ENCODE data around the gene ZNF683.
A peak's percentile ranks its signal among the peaks of the same experiment; 100 is the strongest.
"Not testable (repeated sequence)": the region's sequence is repeated elsewhere in the genome, so short reads cannot be mapped to it uniquely, and the experiment has no call there.

The ZNF683 gene

DNA sequence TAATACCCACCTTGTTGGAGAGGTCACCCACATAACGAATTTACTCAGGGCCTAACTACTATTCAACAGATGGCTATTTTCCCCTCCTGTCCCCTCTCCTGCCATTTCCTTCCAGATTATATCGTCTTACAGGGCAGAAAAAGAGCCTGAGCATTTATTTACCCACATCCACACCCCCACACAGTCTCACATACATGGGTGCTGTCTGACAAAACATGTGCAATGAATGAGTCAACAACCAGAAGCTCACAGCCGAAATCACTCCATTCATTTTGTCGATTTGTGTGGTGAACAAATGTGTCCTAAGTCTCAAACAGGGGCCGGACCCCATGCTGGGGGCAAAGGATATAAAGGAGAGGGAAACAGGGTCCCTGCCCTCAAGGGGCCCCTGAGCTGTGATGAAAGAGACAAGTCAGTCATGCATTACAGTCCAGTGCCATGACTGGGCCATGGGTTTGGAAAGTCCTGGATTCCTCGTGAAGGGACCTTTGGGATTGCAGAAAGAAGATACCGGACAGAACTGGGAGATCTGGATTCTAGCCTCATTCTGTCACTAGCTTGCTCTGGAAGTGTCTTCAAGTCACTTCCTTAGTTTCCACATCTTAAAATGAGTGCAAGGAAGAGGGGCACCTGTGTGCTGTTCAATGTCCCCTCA lies 16.4 kb upstream of the ZNF683 start:
- in situ Hi-C loops (cut with MboI; ENCODE audit: low pct_unique_long_range_greater_than_20kb, low sequenced_read_pairs), result no loop called here
- DNase-seq, result no peak

DNA sequence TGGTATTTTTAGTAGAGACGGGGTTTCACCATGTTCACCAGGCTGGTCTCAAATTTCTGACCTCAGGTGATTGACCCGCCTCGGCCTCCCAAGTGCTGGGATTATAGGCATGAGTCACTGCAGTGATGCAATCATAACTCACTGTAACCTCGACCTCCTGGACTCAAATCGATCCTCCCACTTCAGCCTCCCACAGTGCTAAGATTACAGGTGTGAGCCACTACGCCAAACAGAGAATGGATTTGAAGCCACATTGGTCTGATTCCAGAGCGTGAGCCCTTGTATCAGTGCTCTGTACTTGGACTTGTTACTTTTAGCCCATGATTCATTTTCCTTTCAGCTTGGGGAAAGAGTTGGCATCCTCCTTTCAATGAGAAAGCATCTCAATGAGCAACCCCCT lies 14.9 kb upstream of the ZNF683 start:
- DNase-seq, result no peak
- in situ Hi-C loops (cut with MboI; ENCODE audit: low pct_unique_long_range_greater_than_20kb, low sequenced_read_pairs), result no loop called here

DNA sequence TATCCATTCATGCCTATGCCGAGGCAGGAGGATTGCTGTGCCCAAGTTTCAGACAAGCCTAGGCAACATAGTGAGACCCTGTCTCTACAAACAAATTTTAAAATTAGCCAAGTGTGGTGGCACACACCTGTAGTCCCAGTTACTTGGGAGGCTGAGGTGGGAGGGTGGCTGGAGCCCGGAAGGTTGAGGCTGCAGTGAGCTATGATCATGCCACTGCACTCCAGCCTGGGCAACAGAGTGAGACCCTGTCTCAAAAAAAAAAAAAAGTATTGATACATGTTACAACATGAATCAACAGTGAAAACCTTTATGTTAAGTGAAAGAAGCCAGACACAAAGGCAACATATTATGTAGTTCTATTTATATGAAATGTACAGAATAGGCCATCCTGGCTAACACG lies 12.5 kb upstream of the ZNF683 start:
- in situ Hi-C loops (cut with MboI; ENCODE audit: low pct_unique_long_range_greater_than_20kb, low sequenced_read_pairs); DNase-seq: not testable (repeated sequence)

DNA sequence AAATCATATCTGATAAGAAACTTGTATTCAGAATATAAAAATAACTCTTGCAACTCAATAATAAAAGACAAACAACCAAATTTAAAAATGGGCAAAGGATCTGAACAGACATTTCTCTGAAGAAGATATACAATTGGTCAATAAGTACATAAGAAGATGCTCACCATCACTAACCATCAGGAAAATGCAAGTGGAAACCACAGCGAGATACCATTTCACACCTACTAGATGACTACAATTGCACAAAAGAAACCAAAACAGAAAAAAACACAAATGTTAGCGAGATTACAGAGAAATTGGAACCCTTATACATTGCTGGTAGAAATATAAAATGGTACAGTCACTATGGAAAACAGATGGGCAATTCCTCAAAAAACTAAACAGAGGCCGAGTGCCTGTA lies 11.5 kb upstream of the ZNF683 start:
- in situ Hi-C loops (cut with MboI; ENCODE audit: low pct_unique_long_range_greater_than_20kb, low sequenced_read_pairs), result no loop called here
- no peak for DNase-seq

DNA sequence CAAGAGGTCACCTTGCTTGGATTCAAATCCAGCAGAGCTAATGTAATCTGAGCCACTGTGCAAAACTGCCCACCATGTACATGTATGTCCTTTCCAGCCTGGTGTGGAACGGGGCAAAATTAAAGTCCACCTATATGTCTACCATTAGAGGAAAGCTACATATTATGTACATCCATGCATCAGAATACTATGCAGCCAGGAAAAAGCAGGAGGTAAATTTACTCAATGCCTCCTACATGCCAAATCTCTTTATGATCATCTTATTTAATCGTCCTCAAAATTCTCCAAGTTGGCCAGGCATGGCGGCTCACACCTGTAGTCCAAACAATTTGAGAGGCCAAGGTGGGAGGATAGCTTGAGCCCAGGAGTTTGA lies 6.3 kb upstream of the ZNF683 start:
- in situ Hi-C loops (cut with MboI; ENCODE audit: low pct_unique_long_range_greater_than_20kb, low sequenced_read_pairs), result no loop called here
- no peak for DNase-seq

DNA sequence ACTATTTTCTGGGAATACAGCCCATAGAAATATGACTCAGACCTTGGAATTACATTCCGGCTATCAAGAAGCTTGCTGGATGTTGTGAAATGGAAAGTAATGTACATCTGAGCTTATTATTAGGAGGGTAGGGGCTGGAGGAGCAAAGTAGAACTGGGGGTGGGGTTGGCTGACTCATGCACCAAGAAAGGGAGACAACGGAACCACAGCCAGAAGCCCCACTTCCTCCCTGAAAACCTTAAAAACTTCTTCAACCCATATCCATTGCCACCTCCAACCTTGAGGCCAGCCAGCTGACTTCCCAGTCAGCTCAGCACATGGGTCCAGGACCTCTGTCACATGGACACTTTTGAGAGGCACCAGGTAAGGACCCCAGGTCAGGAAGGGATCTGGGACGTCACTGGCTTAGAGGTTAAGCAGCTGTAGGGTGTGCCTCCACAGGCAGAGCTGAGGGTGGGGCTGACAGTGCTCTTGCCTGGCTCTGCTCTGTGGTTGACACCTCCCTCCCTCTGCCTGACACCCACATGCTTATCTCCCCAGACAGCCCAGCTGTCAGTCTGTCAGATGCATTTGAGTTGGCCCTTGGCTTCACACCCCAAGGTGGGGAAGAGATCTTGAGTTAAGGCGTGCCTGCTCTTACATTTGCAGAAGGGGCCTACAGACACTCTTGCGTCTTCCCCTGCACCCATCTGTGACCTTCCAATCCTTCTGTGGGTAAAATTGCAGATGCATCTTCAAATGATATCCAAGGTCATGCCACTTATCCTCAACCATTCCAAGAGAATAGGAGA lies 5.7 kb upstream of the ZNF683 start:
- DNase-seq, result peak; percentile 91
- in situ Hi-C loops (cut with MboI; ENCODE audit: low pct_unique_long_range_greater_than_20kb, low sequenced_read_pairs), result no loop called here

DNA sequence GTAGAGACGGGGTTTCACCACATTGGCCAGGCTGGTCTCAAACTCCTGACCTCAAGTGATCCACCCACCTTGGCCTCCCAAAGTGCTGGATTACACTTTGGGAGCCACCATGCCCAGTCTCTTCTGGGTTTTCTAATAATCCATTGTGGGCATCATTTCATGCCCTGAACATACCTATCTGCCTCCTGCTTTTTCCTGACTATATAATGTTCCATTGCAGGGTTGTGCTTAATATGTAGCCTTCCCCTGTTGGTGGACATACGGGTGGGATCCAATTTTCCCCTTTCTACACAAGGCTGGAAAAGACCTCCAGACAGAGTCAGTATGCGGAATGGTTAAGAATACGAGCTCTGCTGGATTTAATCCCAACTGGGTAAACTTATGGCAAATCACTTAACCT lies 3.5 kb upstream of the ZNF683 start:
- in situ Hi-C loops (cut with MboI; ENCODE audit: low pct_unique_long_range_greater_than_20kb, low sequenced_read_pairs), result no loop called here

DNA sequence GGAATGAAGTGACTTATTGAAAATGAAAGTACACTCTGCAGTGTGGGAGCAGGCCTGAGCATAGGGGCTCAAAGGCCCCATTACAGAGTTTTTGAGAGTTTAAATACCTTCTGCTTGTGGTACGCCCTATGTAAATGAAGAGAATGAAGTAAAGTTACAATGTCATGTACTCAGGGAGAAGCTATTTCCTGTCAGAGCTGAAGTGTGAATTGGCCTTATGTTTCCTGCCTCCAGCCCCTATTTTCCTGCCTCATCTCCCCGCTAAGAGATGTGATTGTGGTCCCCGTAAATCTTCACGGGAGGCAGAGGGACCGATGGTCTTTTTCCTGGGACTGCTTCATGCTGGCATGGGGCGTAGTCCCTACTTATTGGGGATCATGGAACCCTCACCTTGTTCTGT lies 2.5 kb upstream of the ZNF683 start:
- no peak for DNase-seq
- in situ Hi-C loops (cut with MboI; ENCODE audit: low pct_unique_long_range_greater_than_20kb, low sequenced_read_pairs), result no loop called here

More for the DNA sequence above, 3.5 kb upstream of the ZNF683 start:
- DNase-seq, result no peak

DNA sequence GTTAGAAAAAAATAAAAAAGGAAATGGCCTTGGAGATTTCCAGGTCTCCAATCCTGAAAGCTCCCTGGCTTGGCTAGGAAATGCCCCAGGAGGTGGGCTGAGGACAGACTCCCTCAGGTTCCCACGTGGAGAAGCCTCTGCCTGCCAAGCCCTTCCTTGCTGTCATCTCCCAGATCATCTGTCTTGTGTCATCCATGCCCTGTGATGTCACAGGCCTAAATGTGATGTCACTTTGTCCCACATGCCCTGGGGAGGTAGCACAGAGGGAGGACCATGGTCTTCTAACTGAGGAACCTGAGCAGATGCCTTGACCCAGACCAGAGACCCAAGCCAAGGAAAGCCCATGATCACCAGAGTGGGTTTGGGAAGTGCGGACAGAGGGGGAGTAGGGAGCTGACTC lies 1.8 kb upstream of the ZNF683 start:
- in situ Hi-C loops (cut with MboI; ENCODE audit: low pct_unique_long_range_greater_than_20kb, low sequenced_read_pairs); DNase-seq: not testable (repeated sequence)

DNA sequence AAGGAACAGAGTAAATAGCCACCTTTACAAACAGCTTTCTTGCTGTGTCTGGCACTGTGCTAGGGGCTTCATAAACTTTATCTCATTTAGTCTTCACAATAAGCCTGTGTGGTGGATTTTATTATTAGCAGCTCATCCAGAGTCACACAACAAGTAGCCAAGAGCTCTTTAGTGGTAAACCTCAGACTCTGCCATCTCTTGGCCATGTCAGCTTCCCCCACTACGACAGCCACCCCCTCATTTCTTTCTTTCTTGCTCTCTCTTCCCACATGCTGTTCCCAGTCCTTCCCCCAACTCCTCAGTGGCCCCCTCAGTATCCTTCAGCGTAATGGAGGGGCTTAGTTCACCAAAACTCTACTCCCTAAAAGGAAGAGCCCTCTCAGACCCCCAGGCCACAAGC lies 1.2 kb upstream of the ZNF683 start:
- no peak for DNase-seq
- in situ Hi-C loops (cut with MboI; ENCODE audit: low pct_unique_long_range_greater_than_20kb, low sequenced_read_pairs), result no loop called here

DNA sequence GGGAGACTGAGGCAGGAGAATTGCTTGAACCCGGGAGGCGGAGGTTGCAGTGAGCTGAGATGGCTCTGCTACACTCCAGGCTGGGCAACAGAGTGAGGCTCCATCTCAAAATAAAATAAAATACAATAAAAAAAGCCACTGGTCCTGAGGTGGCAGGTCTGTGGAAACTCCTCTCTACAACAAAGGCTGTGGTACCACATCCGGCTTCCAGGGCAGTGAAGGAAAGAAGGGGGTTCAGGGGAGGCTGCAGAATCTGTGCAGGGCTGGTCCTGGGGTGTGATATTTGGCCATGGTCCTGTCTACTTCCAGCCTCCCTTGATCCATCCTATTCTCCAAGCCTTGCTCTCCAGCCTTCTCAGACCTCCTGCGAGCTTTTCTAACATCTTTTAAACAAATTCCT lies 731 bp upstream of the ZNF683 start:
- in situ Hi-C loops (cut with MboI; ENCODE audit: low pct_unique_long_range_greater_than_20kb, low sequenced_read_pairs), result no loop called here

DNA sequence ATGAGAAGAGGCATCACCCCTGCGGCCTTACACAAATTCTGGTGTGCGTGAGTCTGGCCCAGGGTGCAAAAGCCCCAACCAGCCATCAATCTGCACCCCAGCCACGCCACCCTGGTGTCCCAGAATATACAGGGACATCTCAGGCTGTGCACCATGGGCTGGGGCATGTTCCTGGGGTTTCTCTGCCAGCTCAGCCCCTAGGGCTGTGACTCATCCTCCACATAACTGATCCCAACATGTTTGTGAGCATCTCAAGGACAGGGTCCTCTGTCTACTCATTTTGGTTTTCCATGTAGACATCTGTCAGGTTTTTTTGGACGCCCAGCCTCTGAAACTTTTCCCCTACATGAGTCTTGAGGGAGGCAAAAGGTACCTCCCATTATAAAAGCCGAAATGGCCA lies 511 bp downstream of the ZNF683 start:
- in situ Hi-C loops (cut with MboI; ENCODE audit: low pct_unique_long_range_greater_than_20kb, low sequenced_read_pairs), result no loop called here
- DNase-seq, result no peak

More for the DNA sequence above, 731 bp upstream of the ZNF683 start:
- no peak for DNase-seq

DNA sequence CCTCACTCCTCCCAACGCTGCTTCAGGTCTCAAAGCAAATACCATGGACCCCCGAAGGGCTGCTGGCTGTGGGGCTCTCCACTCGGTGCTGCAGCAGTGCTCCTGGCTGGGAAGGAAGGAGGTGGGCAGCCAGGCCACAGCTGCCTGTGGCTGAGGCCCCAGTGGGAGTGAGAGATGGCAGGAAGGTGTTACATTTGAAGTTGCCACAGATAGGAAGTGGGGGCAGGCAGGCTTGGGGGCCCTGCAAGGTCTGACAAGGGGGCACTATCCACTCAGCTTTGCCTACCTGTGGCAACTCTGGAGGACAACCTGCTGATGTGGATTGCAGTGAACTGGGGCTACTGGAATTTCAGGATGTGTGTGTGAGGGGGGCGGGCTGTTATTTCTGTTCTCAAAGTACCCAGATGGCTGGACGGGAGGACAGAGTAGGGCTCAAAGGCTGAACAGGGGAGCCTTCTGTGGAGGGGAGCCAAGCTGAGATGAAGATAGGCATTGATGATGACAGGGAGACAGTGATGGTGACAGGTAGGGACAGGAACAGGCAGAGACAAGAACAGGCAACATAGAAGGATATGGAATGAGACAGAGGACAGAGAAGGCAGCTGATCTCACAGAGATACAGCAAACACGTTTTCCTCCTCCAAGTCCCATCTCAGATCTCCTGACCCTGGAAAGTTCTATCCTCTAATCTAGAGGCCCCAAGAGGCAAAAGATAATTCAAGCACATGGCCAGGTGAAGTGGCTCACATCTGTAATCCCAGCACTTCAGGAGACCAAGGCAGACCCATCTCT lies 1.8 kb downstream of the ZNF683 start:
- in situ Hi-C loops (cut with MboI; ENCODE audit: low pct_unique_long_range_greater_than_20kb, low sequenced_read_pairs), result no loop called here
- no peak for DNase-seq

DNA sequence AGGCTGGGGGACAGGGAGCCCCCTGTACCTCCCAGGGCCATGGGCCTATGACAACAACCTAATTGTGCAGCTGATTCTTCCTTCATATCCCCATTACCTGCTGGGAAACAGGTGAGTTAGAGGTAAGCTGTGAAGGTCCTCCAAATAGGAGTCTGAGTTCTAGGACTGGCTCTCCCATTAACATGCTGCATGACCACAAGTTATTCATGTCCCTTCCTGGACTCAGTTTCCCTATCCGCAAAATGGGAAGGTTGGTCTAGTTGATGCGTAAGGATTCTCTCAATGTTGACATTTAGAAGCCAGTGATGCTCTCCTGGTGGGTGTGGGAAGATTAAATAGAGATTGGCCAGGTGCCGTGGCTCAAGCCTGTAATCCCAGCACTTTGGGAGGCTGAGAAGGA lies 4.1 kb downstream of the ZNF683 start:
- DNase-seq, result no peak
- in situ Hi-C loops (cut with MboI; ENCODE audit: low pct_unique_long_range_greater_than_20kb, low sequenced_read_pairs), result no loop called here

DNA sequence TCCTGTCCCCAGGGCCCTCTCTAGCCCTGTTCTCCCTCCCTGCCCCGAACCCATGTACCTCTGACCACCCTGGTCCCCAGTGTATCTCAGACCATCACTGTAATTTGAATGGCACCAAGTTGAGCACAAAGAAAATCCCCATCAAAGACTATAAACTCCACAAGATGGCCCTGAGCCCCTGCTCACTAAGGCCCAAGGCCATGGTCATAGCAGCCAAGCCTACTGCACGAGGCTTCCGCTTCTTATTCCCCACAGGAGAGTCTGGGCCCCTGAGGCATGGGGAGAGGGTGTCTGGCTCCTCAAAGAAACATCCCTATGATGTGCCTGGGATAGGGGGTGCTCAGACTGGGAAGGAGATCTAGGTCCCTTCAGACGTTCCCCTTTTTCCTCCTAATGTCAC lies 4.5 kb downstream of the ZNF683 start:
- no peak for DNase-seq
- in situ Hi-C loops (cut with MboI; ENCODE audit: low pct_unique_long_range_greater_than_20kb, low sequenced_read_pairs), result no loop called here

DNA sequence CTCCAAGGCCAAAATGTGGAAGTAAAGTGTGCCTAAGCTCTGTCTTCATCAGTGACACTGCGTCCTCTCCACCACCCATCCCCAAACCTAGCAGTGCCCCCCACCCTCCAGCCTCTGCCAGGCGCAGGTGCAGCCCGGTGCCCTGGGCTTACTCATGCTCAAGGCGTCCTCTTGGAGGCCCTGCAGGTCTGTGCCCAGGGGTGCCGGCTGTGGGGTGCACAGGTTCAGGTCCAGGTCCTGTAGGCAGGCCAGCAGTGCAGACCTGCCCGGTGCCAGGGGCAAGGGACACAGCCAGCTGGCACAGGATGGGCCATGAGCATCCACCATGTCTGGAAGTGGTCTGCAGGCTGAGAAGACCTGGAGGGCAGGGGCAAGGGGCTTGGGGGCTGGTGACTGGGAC lies 5.1 kb downstream of the ZNF683 start:
- in situ Hi-C loops (cut with MboI; ENCODE audit: low pct_unique_long_range_greater_than_20kb, low sequenced_read_pairs), result no loop called here

DNA sequence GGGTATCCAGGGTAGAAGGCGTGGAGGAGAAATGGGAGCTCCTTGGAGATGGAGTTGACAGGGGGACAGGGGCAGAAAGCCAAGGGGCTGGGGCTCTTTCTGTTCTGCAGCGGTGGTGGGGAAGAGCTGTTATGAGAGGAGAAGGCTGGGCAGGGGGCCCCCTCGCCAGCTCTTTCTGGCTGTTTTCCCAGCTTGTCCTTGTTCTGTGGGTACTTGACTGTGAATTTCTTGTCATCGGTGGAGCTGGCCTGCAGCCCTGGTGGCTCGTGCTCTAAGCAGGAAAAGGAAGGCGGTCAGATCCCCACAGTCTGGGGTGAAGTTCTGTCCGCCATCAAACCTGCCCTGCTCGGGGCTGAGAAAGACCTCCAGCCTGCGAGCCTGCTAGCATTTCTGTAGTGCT lies 7.6 kb downstream of the ZNF683 start:
- in situ Hi-C loops (cut with MboI; ENCODE audit: low pct_unique_long_range_greater_than_20kb, low sequenced_read_pairs), result no loop called here
- no peak for DNase-seq

More for the DNA sequence above, 5.1 kb downstream of the ZNF683 start:
- DNase-seq, result no peak

DNA sequence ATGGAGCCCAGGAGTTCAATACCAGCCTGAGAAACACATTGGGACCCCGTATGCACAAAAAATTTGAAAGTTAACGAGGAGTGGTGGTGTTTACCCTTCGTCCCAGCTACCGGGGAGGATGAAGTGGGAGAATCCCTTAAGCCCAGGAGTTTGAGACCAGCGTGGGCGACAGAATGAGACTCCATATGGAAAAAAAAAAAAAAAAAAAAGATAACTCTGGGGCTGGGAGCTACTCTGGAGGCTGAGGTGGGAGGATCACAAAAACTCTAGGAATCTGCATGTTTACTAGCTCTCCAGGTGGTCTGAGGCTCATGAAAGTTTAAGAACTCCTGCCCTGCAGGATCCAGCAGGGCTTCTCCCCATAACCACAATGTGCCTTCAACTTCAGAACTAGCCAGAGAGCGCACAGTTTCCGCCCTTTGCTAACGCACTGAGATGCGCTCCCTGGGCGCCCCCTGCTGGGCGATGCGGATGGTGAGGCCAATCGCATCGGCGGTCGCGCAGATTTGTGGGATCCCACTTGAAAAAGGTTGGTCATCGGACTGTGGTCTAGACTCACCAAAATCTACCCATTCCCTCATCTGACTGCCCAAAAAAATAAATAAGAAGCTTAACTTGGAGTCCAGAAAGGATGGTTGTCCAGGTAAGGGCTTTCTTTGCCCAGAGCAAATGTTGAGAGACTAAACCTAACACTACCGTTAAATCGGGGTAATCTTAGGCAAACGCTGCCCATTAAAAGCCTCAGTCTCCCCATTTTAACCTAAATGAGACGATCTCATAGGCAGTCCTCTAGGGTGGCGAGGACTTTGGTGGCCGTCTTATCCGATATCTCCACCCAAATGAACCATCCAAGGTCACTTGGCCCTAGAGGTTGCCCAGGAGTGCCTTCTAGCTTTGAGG lies 8.8 kb downstream of the ZNF683 start:
- in situ Hi-C loops (cut with MboI; ENCODE audit: low pct_unique_long_range_greater_than_20kb, low sequenced_read_pairs), result no loop called here
- peak; percentile 85 for DNase-seq

DNA sequence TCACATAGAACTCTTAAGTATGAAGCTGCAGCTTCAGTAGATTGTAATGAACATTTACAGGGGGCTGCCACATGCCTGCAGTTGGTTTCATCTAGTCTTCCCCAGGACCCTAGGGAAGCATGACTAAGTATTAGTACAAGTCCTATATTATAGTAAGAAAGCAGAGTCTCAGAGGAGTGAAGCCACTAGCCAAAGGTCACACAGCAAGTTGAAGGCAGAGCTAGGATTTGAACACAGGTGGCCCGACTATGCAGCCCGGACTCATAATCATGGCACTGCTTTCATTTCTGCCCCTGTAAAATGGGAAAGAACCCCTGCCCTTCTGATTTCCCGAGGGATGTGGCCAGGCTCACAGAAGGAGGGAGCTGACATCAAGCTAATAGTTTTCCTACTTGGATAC lies 10.2 kb downstream of the ZNF683 start:
- in situ Hi-C loops (cut with MboI; ENCODE audit: low pct_unique_long_range_greater_than_20kb, low sequenced_read_pairs), result no loop called here

More for the DNA sequence above, 10.2 kb downstream of the ZNF683 start:
- DNase-seq, result no peak
